Stimulated activated CD8-positive, alpha-beta memory T cell treated with anti-CD3 and anti-CD28 coated beads, Interleukin-12 subunit alpha, Interleukin-12 subunit beta, amount 100 ng/mL, for 24 hours (primary cell): ENCODE results near the gene TUBA8.
A peak's percentile ranks its signal among the peaks of the same experiment; 100 is the strongest.
"Not testable (repeated sequence)": the region's sequence is repeated elsewhere in the genome, so short reads cannot be mapped to it uniquely, and the experiment has no call there.

Source experiments
- DNase-seq: peaks from one replicate; pipeline ENCODE4 v3.0.0-alpha.2; 2020; ENCODE audit errors: extremely low read depth

Gene TUBA8

DNA sequence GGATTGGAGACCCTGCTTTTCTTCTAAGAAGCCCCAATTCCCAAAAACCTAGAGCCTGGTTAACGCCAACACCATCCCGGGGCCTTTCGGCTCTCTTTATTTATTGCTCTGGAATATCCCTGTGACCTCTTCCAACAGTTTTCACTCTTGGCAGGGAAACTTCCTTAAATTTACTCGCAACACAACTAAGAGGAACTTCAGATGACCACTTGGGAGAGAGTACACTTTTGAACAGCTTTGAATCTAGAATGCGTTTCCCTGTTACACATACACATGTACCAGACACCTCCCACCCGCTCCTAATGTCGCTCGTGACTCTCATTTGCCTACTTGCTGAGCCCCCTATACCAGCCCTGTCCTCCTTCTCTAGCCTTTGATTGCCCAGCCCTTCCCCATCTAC lies 19.4 kb downstream of the TUBA8 start:
- DNase-seq, result no peak

DNA sequence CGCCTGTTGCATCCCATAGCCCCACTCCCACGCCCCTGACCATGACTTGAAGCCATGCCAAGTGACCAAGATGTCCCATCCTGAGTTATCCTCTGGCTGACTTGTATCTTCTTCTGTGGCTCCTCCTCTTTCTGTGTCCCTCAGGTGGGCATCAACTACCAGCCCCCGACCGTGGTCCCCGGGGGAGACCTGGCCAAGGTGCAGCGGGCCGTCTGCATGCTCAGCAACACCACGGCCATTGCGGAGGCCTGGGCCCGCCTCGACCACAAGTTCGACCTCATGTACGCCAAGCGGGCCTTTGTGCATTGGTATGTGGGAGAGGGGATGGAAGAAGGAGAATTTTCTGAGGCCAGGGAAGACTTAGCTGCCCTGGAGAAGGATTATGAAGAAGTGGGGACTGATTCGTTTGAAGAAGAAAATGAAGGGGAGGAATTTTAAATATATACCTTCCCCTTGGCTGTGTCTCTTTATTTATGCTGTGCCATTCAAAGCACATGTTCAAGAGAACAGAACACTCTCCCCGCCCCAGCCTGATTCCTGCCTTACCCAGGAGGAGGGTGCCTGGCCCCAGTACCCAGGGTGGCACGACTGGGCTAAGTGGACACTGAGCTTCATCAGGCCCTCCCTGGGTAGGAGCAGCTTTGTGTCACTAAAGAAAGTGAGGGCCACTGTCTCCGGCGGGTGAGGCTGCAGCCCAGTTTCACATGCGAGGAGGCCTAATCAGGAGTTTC lies 20.3 kb downstream of the TUBA8 start:
- no peak for DNase-seq

DNA sequence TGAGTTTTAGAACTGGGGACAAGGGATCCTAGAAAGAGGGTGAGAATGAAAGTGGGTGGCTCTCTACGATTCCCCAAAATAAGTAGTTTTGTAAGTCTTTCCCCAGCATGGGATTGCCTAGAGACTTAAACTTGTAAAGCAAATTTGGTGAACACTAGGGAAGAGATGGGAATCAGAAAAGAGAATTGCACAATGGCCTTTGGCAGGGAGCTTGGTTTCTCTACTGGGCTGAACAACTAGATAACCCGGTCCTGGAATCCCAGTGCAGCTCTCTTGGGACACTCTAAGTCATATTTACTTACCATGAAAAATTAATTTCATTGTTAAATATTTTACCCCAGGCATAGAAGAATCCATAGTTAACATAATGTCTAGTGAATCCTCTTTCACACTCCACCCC lies 22.8 kb downstream of the TUBA8 start:
- DNase-seq, result no peak

DNA sequence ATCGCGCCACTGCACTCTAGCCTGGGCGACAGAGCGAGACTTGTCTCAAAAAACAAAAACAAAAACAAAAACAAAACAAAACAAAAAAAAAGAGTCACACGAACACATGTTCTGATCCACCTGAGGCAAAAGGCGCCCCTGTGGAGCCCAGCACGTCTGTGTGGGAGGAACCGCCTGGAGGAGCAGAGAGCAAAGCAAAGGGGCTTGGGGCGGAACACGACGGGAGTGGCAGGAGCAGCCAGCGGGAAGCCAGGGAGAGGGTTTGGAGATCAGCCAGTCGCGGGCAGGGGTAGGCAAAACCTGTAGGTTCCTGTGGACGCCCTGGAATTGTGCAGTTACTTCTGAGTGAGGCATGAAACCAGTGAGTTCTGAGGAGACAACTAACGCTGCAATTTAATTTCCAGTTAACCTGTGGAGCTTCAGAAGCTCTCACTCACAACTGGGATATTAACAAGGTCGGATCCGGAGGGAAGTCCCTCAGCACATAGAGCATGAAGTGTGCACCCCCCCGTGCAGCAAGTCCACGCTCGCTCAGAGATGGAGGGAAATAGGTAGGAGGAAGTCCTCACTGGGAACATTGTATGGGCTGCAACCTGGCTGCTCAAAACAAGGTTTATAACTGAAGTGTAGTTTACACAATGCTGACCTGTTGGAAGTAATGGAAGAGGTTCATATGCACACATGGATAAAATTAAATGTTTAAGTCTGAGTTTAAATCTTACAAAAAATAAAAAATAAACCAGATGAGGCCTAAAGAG lies 26.1 kb downstream of the TUBA8 start:
- DNase-seq, result no peak

DNA sequence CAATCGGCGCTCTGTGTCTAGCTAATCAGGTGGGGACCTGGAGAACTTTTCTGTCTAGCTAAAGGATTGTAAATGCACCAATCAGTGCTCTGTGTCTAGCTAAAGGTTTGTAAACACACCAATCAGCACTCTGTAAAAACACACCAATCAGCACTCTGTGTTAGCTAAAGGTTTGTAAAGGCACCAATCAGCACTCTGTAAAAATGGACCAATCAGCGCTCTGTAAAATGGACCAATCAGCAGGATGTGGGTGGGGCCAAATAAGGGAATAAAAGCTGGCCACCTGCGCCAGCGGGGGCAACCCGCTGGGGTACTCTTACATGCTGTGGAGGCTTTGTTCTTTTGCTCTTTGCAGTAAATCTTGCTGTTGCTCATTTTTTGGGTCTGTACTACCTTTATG lies 30.4 kb downstream of the TUBA8 start:
- DNase-seq, result not testable (repeated sequence)

DNA sequence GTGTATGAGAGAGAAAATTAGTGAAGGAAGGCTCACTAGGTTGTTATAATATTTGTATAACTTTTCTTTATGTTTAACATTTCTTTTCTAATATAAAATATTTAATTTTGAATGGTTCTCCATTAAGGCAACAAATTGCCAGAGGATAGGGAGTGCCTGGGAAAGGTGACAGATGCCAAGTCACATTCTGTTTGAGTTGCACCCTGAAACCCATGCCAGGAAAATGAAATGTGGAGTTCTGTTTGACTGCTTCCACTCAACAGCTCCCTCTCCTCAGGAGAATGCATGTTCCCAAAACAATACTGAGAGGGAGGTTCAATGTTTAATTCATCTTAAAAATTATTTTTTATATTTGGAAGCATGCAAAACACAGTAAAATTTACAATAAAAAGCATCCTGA lies 33.5 kb downstream of the TUBA8 start:
- no peak for DNase-seq

DNA sequence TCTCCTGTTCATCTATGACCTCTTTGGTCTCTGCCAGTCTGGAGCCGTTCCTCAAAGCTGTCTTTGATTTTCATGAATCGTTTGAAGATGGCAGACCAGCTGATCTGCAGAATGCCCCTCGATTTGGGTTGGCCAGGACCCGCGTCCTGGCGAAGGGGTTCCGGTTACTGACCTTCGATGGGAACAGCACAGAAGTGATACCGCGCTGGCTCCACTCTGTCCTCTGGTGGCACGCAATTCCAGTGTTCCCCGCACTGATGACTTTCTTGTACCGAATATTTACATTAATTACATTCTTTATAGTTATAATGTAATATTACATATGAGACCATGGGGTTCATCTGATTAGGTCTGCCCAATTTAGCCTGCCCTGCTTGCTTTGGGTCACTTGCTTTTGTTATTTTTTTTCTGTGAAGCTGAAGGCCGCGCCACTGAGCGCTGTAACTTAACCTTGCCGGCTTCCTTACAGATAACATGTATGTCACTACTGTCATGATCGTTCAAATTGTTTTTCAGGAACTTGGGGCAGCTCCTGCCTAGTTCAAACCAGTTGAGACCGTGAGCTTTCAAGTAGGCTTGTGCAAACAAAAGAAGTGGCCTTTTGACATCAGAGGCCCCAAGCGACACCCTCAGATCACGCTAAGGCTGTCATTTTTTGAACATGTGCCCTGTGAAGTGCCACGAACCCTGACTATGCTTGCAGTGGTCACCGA lies 35.2 kb downstream of the TUBA8 start:
- no peak for DNase-seq

DNA sequence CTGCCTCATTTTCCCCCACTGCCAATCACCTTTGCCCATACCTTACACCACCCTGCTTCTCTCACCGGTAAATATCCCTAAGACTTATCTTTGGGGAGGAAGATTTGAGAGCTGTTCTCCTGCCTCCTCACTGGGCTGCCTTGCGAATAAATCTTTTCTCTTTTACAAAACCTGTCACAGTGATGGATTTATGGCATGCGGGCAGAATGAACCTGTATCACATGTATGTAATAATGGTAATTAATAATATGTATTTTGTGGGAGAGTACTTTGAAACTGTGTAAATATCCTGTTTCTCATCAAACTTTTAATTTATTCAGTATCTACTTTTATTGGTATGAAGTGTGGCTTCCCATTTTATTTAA lies 35.8 kb downstream of the TUBA8 start:
- DNase-seq, result no peak

DNA sequence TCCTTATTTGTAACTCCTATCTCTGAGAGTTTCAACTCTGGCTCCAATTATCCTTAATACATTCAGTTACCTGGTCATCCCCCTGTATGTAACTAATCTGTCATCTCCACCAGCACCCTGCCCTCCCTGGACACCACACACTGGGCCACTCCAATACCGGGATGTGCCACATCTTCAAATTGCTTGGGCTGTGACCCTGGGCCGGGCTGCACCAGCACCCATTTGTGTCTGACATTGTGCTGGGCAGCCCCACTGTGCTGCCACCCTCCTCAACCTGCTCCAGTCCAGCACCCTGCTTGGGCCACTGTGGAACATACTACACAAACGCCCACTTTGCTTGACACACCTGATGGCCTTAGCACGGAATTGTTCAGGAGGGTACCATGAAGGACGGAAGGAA lies 37.2 kb downstream of the TUBA8 start:
- DNase-seq, result no peak

DNA sequence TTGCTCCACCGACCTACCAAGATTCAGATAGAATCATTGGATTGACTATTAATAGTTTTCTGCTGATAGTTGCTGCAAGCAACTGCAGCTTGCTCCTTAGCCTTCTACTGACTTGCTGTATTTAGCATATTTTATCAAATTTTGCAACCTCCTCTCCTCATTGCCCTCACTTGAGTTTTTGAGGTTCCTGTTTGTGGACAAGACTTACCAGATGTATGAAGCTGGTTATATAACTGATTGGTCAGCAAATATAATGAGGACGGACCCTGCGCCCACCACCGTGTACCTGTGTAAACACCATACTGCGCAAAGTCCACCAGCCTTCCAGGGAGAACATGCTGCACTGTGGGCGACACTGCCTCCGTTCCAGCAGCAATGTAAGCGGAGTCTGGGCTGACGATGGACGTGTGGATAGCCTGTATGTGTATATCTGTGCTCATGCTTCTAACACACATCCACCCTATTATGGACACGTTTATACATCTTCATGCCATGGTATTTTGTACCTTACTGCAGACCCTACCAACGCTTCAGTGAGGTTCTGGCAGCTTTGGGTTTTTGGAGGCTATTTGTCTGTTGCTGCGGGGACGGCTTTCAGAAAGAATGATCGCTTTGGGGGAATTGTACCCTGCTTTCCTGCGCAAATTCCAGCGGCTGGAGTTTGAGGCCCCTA lies 37.8 kb downstream of the TUBA8 start:
- no peak for DNase-seq

DNA sequence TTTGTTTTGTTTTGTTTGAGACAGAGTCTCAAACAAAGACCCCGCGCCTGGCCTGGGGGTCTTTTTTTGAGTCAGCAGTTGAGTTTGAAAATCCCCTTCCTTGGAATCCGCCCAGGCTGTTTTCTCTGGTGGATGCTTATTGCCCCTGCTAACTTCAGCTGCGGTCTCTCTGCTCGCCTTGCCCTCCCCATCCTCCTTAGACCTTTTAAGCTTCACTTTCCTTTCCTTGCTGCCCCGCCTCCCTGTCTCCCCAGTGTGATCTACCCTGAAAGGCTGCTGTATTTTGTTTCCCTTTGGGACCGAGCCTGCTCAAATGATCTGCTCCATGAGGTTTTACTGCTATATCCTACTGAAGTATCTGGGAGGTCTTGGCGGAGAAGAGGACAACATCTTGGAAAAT lies 41.9 kb downstream of the TUBA8 start:
- DNase-seq, result no peak

DNA sequence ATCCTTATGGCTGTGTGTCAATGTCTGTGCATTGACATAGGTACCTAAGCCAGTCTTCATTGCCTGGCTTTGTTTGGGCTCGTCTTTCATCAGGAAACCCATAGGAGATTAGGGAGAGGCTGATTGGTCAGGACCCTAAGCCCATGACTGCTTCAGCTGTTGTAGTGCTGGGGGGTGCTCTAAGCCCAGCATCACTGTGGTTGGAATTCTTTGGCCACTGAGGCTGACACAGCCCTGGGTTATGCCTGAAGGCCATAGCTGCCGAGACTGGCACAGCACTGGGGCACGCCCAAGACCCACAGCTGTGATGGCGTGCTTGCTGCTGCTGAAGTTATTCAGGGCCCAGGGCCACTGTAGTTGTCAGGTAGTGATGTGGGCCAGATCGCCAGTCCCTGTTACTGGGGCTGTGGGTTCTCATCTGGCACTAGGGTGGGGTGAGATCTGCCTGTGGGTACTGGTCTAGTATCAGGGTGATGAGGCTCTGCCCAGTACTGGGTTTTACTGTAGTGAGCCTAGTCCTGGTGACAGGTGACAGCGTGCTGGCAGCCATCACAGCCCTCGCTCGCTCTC lies 44.3 kb downstream of the TUBA8 start:
- DNase-seq, result no peak

DNA sequence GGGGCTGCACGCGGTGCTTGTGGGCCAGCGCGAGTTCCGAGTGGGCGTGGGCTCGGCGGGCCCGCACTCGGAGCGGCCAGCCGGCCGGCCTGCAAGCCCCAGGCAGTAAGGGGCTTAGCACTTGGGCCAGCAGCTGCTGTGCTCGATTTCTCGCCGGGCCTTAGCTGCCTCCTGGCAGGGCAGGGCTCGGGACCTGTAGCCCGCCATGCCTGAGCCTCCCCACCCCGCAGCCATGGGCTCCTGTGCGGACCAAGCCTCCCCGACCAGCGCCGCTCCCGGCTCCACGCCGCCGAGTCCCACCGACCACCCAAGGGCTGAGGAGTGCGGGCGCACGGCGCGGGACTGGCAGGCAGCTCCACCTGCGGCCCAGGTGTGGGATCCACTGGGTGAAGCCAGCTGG lies 44.9 kb downstream of the TUBA8 start:
- DNase-seq, result not testable (repeated sequence)

DNA sequence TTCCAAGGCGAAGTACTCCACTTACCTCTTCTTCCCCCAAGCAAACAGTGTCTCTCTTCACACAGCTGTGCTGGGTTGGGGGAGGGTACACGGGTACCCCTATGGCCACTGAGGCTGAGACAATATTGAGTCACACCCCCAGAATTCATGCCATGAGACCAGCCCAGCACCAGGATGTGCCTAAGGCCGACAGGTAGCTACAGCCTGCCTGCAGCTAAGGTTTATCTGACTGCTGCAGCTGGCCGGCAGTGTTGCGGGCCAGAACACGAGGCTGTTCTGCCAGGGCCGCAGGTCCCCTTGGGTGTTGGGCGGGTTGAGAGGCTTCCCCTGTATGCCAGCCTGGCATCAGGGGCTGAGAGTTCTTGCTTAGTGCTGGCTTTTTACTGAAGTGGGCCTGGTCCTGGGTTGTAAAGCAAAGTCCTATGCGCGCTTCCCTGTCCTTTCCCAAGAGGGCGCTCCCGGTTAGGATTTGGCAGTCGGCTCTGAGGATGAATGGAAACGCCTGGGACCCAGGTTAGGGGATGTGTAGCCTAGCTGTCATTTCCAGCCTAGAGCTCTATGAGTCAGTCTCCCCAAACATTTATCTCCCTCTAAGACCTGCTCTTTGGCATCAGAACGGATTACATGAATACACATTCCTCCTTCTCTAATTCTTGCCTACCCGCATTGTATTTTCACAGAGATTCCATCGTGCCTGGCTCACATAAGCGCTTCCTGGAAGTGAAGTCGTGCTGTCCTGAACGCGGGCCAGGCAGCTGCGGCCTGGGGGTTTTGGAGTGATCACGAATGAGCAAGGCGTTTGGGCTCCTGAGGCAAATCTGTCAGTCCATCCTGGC lies 46.5 kb downstream of the TUBA8 start:
- DNase-seq, result peak; percentile 5

DNA sequence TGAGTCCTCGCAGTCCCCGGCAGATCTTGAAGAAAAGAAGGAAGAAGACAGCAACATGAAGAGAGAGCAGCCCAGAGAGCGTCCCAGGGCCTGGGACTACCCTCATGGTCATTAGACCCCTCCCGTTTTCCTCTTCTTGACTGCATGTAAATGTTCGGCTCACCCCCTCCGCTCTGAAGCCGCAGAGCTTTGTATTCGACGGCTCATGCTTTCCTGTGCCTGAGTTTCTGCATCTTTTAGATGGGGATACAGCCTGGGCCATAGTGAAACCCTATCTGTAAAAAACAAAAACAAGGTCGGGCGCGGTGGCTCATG lies 47.1 kb downstream of the TUBA8 start:
- DNase-seq, result no peak

DNA sequence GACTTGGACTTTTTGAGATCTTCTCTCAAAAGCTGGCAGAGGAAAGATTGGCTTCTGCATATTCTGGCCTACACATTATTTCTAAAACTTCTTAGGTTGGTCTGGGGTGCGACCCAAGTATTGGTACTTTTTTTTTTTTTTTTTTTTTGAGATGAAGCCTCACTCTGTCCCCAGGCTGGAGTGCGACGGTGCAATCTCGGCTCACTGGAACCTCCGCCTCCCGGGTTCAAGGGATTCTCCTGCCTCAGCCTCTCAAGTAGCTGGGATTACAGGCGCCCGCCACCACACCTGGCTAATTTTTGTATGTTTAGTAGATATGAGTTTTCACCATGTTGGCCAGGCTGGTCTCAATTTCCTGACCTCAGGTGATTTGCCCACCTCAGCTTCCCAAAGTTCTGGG lies 50.0 kb downstream of the TUBA8 start:
- not testable (repeated sequence) for DNase-seq

DNA sequence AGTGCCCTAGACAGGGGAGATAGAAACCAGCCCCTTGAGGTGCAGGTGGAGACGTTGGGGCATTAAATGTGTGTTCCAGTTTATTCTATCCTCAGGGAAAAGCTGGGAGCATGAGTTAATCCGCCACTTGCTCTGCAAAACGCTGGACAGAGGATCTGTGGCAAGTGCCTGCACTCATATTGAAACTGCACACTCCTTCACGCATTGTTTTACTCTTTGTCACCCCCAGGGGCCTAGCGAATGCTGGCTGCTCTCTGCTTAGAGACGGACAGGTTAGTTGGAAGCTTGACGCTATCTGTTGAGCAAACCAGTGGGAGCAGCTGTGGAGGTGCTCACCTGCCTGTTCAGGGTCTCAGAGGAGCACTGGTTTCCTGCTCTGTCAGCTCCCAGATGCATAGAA lies 53.2 kb downstream of the TUBA8 start:
- DNase-seq, result not testable (repeated sequence)

DNA sequence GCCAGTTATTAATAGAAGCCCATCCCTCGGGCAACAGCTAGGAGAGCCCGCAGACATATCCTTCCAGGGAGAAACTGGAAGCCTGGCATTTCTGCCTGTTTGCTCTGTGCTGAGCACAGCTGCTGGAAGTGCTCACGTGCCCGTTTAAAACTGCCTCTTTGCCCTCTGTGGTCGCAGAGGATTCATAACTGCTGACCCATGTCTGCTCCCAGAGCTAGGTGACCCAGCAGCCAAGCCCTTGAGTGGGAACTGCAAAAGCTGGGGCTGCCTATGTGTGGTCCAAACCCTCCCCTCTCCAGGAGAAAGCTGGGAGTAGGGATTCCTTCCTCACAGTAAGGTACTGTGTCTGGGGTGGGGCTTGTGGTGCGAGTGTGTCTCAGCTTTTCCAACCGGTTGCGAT lies 54.0 kb downstream of the TUBA8 start:
- DNase-seq, result not testable (repeated sequence)

DNA sequence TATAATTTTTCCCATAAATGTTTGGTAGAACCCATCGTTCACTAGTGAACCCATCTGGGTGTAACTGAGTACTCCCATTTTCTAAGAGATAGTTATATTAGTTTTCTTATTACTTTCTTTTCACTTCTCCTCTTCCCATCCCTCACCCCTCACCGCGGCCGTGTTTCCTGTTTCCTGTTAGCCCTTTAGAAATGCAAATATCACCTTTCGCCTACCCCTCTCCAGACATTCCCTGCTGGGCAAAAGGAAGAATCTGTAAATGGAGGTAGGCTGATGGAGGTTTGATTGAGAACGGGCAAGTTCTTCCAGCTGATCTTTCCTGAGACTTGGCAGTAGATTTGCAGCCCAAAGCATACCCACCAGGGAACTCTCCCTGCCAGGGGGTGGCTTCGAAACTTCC lies 54.7 kb downstream of the TUBA8 start:
- DNase-seq, result not testable (repeated sequence)

DNA sequence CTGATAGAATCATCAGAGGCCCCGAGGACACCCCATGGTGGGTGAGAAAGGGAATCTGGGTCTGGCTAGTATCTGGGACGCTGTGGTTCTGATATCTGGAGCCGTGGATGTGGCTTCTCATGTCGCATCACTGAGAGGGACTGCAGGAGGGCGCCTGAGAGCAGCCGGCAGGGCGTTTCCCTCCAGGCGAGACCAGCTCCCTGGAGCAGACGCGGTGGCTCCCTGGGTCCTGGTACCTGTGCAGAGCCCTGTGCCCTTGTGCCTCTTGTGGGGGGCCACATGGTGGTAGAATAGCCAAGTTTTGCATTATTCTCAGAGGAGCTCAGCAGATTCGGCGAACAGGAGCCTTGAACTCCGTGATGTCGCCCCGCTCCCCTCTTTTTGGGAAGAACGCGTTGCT lies 59.7 kb downstream of the TUBA8 start:
- not testable (repeated sequence) for DNase-seq

DNA sequence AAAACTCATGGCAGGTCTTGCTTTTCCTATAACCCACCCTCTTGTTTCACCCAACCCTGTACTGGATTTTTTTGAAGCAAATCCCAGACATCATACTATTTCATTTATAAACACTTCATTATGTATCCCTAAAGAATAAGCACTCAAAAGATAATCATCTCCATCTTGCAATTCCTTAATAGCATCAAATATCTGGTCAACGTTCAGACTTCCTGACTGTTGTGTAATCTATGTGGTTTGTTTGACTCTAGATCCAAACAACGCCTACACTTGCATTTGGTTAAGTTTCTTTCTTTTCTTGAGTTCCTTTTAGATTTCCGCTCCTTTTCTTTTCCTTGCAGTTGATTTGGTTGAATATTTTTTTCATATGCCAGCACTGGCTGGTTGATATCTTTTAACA lies 61.6 kb downstream of the TUBA8 start:
- DNase-seq, result not testable (repeated sequence)
